Right lung (tissue), 5 donors: ENCODE measurements around the gene HYOU1. TPM values are rescaled to one million over a fixed set of nuclear protein-coding genes. Genes with fewer than 3 reads are reported as not detected.
"Not testable (repeated sequence)": the region's sequence is repeated elsewhere in the genome, so short reads cannot be mapped to it uniquely, and the experiment has no call there.

Experiments
- DNase-seq, 2 donors: peaks; one replicate each; pipeline ENCODE4 v3.0.0-alpha.2; 2013
- polyA plus RNA-seq, 5 donors: library from polyadenylated mRNA; unstranded; fragments of 120-200 nt; gene quantifications; one replicate each; pipeline versions ENCODE4 v1.2.1 to v1.2.3, GENCODE V29; 2013; ENCODE audit warnings: inconsistent platforms in 1 of 5, low replicate concordance in 1 of 5; ENCODE audit not compliant: insufficient read length in 5 of 5, insufficient read depth in 1 of 5

Gene HYOU1
- polyA plus RNA-seq, 5 donors = 62.2 to 92.3 (median 70.6) TPM

DNA sequence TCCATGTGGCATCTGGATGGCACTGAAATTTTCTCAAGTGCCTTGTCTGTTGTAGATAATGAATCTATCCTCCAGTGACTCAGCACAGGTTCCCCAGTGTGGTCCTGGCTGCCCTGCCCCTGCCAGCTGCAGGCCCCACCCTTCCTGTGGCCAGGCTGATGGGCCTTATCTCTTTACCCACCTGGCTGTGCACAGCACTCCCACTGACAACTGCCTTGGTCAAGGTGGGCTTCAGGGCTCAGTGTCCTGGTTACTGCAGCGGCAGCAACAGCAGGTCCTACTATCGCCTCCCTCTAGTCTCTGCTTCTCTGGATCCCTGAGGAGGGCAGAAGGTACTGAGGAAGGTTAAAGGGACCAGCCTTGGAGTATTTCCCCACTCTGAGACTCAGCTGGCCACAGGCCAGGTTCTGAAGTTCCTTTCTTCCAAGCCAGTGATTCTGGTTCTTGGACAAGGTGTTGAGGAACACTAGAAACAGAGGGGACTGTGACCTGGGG lies 30.8 kb upstream of the HYOU1 start:
- DNase-seq = no peak

GRCh38 chr11:119087123-119087522 lies 30.1 kb upstream of the HYOU1 start:
- DNase-seq = peak in 1 of 2 donors; percentile 36

DNA sequence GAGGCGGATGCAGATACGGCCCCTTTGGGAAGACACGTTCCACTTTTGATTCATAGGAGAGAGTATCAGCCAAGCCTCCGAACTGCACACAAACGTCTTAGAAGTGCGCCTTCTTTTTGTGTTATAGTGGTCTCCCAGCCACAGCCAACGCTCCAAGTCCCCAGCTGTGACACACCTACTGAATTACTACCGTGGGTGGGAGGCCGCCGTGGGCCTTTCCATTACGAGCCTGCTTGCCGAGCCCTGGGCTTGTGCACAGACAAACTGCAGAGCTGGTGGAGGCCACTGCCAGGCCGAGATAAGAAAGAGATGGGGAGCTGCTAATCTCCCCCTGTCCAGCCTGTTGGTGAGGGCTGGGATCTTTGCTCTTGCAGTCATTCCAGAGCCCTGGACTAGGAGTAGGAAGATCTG lies 28.4 kb upstream of the HYOU1 start:
- no peak for DNase-seq

DNA sequence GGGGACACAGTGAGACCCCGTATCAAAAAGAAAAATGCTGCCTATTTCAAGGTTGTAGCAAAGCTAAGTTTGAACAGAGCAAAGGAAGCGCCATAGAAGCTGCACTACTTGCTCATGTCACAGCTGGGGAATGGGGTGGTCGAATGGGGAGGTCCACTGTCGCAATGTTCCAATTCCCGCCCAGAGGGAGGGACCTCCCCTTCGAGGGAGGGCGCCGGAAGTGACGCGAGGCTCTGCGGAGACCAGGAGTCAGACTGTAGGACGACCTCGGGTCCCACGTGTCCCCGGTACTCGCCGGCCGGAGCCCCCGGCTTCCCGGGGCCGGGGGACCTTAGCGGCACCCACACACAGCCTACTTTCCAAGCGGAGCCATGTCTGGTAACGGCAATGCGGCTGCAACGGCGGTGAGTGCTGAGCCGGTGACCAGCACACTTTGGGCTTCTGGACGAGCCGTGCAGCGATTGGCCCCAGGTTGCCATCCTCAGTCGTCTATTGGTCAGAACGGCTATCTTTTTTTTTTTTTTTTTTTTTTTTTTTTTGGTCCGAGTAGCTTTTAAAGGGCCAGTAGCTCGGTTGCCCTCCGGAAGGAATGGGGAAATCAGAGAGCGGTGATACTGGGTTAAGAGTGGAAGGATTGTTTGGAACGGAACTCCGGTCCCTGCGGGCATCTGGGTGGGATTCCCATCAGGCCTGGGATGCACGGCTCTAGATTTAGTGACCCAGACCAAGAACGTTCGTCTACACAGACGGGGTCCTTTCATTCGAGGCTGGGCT lies 27.8 kb upstream of the HYOU1 start, which contains the start of gene HMBS:
Gene HMBS (plus strand): TSS at position 219 of the 774 bp plus-strand sequence. CDS start 153 bp downstream, at position 372.
- peak; percentile 98 for DNase-seq

GRCh38 chr11:119081682-119082260 lies 24.8 kb upstream of the HYOU1 start:
- DNase-seq = no peak

GRCh38 chr11:119078675-119079420 lies 21.8 kb upstream of the HYOU1 start:
- no peak for DNase-seq

DNA sequence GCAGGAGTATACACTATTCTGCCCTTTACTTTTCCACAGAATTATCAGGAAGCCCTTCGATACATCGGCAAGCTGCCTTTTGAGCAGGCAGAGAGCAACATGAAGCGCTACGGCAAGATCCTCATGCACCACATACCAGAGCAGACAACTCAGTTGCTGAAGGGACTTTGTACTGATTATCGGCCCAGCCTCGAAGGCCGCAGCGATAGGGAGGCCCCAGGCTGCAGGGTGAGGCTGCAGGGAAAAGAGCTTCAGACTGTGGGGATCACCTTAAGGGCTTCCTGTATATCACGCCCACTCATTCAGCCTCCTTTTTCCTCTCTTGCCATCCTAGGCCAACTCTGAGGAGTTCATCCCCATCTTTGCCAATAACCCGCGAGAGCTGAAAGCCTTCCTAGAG lies 20.8 kb upstream of the HYOU1 start:
- no peak for DNase-seq

DNA sequence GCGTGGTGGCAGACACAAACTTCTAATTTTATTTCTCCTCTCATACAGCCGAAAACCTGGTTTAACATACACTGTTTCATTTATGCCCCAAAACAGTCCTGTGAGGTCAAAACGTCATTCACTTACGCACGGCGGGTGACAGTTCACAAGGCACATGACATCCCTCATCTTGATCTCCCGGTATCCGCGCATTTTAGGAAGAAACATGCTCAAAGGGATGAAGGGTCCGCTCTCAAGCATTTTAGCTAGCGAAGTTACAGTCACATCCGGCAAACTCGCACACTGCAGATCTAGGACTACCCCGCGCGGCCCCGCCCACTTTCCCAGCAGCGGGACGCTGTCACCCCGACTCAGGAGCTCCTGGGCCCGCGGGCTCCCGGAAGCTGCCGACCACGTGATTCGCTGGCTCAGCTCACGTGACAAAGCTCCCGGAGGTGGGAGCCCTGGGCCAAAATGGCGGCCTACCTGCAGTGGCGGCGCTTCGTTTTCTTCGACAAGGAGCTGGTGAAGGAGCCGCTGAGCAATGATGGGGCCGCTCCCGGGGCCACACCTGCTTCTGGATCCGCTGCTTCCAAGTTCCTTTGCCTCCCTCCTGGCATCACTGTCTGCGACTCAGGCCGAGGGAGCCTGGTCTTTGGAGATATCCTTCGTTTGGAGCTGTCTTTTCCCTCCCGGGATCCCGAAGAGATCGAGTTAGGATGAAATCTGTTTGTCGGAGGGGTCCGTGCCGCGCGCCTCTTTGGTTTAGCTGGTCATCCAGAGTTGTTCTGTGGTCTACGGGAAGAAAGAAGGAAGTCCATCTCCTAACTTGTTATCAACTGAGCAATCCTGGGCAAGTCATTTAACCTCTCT lies 10.6 kb upstream of the HYOU1 start, which contains the start of gene VPS11:
Gene VPS11 (plus strand): TSS at position 448 of the 852 bp plus-strand sequence. CDS start 6 bp downstream, at position 454.
- peak; percentile 94 to 96 for DNase-seq

GRCh38 chr11:119065369-119065768 lies 8.4 kb upstream of the HYOU1 start:
- no peak for DNase-seq

- no peak for DNase-seq
These were observed 5.8 kb upstream of the HYOU1 start for GRCh38 chr11:119062779-119063178.

GRCh38 chr11:119061256-119061655 lies 4.3 kb upstream of the HYOU1 start:
- DNase-seq = no peak

GRCh38 chr11:119059128-119059527 lies 2.1 kb upstream of the HYOU1 start:
- DNase-seq = not testable (repeated sequence)

GRCh38 chr11:119056421-119056999 lies 495 bp downstream of the HYOU1 start:
- peak in 1 of 2 donors; percentile 10 for DNase-seq

DNA sequence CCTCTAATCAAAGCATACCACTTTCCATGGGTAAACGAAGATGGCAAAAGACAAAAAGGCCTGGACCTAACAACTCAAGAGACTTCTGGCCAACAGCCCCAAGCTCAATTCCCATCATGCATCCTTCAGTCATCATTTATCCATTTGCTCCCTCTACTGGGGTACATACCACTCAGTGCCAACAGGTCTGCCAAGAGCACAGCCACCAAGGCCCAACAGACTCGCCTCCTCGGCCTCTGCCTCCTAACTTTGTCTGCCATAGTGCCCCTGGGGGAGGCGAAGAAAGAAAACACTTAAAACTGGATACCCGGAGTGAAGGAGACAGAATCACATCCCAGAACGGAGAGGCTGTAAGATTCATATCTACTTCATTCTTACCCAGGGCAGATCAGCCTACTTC lies 1.1 kb downstream of the HYOU1 start:
- no peak for DNase-seq

- no peak for DNase-seq
These were observed 2.6 kb downstream of the HYOU1 start for GRCh38 chr11:119054418-119054817.

- DNase-seq = no peak
These were observed 4.7 kb downstream of the HYOU1 start for GRCh38 chr11:119052163-119052814.

GRCh38 chr11:119051440-119052162 lies 5.4 kb downstream of the HYOU1 start:
- DNase-seq = no peak

DNA sequence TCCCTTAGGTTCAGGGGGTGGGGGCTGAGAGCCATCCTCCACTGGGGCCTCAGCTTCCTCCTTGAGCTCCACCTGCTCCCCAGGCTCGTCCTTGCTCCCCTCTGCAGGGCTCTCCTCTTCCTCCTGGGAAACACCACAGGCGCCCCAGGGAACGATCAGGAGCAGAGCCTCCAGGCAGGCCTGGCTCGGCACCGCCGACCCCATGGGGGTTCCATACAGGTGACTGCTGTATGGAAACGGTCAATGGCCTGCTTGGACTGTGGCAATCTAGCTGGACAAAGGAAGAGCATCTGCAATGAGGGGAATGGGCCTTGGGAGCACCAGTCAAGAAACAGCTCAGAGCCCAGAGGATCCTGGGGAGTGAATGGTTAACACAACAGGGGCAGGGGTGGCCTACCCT lies 7.9 kb downstream of the HYOU1 start:
- DNase-seq = no peak

- no peak for DNase-seq
These were observed 8.4 kb downstream of the HYOU1 start for GRCh38 chr11:119048644-119049043.

DNA sequence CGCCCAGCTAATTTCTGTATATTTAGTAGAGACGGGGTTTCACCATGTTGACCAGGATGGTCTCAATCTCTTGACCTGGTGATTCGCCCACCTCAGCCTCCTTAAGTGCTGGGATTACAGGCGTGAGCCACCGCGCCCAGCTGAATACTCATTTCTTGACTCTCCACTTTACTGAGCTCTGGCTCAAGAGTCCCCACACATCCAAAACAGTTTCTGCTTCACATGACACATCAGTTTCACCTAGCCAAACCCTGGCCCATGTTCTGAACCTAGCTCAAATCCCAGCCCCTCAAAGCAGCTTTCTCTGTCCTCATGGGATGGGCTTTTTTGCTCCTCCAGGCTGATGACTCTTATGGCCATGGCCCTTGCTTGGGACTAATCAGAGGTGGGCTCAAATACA lies 9.8 kb downstream of the HYOU1 start:
- DNase-seq = no peak
